ENCODE results near the gene DNMT1. TPM values are rescaled to one million over a fixed set of nuclear protein-coding genes. Genes with fewer than 3 reads are reported as not detected.

Gene DNMT1
- total RNA-seq, 1 experiment from 2014 or later: 227 TPM

DNA sequence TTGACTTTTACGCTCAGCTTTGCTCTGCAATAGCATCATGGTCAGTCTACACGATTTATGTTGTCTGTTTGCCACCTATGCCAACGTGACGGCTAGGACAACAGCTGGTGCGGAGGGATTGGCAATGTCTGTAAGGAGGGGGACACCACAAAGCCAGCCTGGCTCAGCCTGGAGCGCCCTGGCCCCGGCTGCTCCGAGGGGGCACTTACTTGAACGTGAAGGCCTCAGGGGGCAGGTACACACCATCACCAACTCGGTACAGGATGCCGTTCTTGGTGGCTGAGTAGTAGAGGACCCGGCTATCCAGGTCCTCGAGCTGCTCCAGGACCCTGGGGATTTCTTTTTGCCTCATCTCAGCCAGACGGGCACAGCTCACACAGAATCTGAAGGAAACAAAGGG lies 48.6 kb downstream of the DNMT1 start:
- Histone ChIP-seq H3K14ac (ENCODE audit: insufficient read depth, low read length) (no peak overlapping the region), H3T11ph (ENCODE audit: low read length) (no peak overlapping the region), H4K20me1 (ENCODE audit: control insufficient read depth, insufficient read depth, insufficient read length) (no peaks in the 10 kb centered on the region), H2BK12ac (ENCODE audit: insufficient read length, low read depth, low read length) (no peak overlapping the region), H2BK15ac (ENCODE audit: low read depth, low read length) (no peak overlapping the region), H4K91ac (ENCODE audit: insufficient read length, low read depth, low read length) (no peak overlapping the region), H3K79me2 (ENCODE audit: insufficient read depth, low read length) (0 out of 2 replicates have a peak, but pooled peaks cover 2% of the 10 kb centered on the region), H3K18ac (ENCODE audit: insufficient read length, low read depth, low read length) (no peak overlapping the region), H3K56ac (ENCODE audit: insufficient read length, low read depth, low read length) (no peak overlapping the region), H3K9ac (ENCODE audit: extremely low read depth, insufficient read length, low read length) (no peak overlapping the region), H4K5ac (ENCODE audit: insufficient read length, low read depth, low read length) (no peak overlapping the region), H3K27ac (ENCODE audit: insufficient read length, low read depth, low read length) (no peak overlapping the region), H3K79me1 (ENCODE audit: insufficient read depth, low read depth, low read length, poor library complexity, severe bottlenecking) (no peaks in the 10 kb centered on the region), H2BK120ac (ENCODE audit: low read depth, low read length, poor library complexity, severe bottlenecking) (no peak overlapping the region), H2AK5ac (ENCODE audit: insufficient read length, low read length) (no peak overlapping the region), H3K4ac (ENCODE audit: low read depth, low read length) (no peak overlapping the region), H2AFZ (ENCODE audit: low read length) (no peak overlapping the region), H3K23ac (ENCODE audit: insufficient read length, low read depth, low read length) (no peak overlapping the region), H2BK20ac (ENCODE audit: low read depth, low read length, poor library complexity, severe bottlenecking) (no peak overlapping the region), H3K9me3 (ENCODE audit: control insufficient read depth, low read depth, low read length) (no peaks in the 10 kb centered on the region), H3K4me1 (ENCODE audit: insufficient read depth, low read length) (no peaks in the 10 kb centered on the region), H3K27me3 (ENCODE audit: insufficient read depth, low read length) (no peaks in the 10 kb centered on the region), H3K23me2 (ENCODE audit: insufficient read length, low read depth, low read length, poor library complexity, severe bottlenecking) (no peaks in the 10 kb centered on the region), H3K4me2 (ENCODE audit: insufficient read depth, insufficient read length, low read length) (no peak overlapping the region), H4K8ac (replicated peaks; ENCODE audit: insufficient read length, low read depth, low read length) (no peak overlapping the region), H2BK5ac (ENCODE audit: insufficient read length, low read length) (no peak overlapping the region)
- Mint-ChIP-seq H3K36me3 (ENCODE audit: insufficient read depth in 1 of 3, low read depth in 3 of 3) (peaks cover 57 to 95% (median 83%) of the 10 kb centered on the region in 3 experiments; a peak in 6 of 7 replicates), H3K4me1 (no peaks in the 10 kb centered on the region), H3K27ac (peak overlapping the region in 1 of 3 experiments; percentile 39; a peak in 1 of 7 replicates), H3K27me3 (ENCODE audit: low read depth) (no peaks in the 10 kb centered on the region), H3K4me3 (no peak overlapping the region), H3K9me3 (no peaks in the 10 kb centered on the region)
- no CpG with 5 or more reads among the region's 14 CpGs for WGBS (ENCODE audit: extremely low coverage, insufficient read length, low lambda C conversion rate)
- TF ChIP-seq, protein P1, sequence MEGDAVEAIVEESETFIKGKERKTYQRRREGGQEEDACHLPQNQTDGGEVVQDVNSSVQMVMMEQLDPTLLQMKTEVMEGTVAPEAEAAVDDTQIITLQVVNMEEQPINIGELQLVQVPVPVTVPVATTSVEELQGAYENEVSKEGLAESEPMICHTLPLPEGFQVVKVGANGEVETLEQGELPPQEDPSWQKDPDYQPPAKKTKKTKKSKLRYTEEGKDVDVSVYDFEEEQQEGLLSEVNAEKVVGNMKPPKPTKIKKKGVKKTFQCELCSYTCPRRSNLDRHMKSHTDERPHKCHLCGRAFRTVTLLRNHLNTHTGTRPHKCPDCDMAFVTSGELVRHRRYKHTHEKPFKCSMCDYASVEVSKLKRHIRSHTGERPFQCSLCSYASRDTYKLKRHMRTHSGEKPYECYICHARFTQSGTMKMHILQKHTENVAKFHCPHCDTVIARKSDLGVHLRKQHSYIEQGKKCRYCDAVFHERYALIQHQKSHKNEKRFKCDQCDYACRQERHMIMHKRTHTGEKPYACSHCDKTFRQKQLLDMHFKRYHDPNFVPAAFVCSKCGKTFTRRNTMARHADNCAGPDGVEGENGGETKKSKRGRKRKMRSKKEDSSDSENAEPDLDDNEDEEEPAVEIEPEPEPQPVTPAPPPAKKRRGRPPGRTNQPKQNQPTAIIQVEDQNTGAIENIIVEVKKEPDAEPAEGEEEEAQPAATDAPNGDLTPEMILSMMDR (conservative IDR thresholded peaks at IDR 0.05): no peak
- DNase-seq: no peak

All from H9 (cell line).